WTC11 (cell line): ENCODE measurements around the gene CD300E. TPM values are rescaled to one million over a fixed set of nuclear protein-coding genes. Genes with fewer than 3 reads are reported as not detected.

Experiments
- ATAC-seq: fragments of 200-7000 bp; cut with Tn5 transposase; 2 replicates; pipeline ENCODE4 v1.10.0; 2021; ENCODE audit warnings: mild to moderate bottlenecking, moderate library complexity
- CTCF ChIA-PET: fragments of 300-600 bp; sonication (Branson Sonifier 250); formaldehyde crosslinking; loops from one replicate; lab custom pipeline; 2021; ENCODE audit warnings: antibody characterized with exemption; lab: Charles Lee
- POLR2A ChIA-PET: fragments of 350-600 bp; sonication (Branson Sonifier 250); formaldehyde crosslinking; loops from one replicate; lab custom pipeline; 2021; ENCODE audit warnings: antibody characterized with exemption; lab: Charles Lee
- DNase-seq: peaks from one replicate; pipeline ENCODE4 v3.0.0; 2021; ENCODE audit warnings: low spot score
- H3K27ac Mint-ChIP-seq: 2 replicates; pipeline ENCODE4 v1.8.0; 2021; ENCODE audit warnings: mixed read lengths
- H3K27me3 Mint-ChIP-seq: 2 replicates; pipeline ENCODE4 v1.8.0; 2021; ENCODE audit warnings: low read depth, mild to moderate bottlenecking, moderate library complexity, mixed read lengths
- H3K36me3 Mint-ChIP-seq: 2 replicates; pipeline ENCODE4 v1.8.0; 2021; ENCODE audit warnings: mixed read lengths
- H3K4me1 Mint-ChIP-seq: 2 replicates; pipeline ENCODE4 v1.8.0; 2022; ENCODE audit warnings: mixed read lengths
- H3K4me3 Mint-ChIP-seq: 2 replicates; pipeline ENCODE4 v1.8.0; 2021; ENCODE audit warnings: mild to moderate bottlenecking, moderate library complexity, mixed read lengths
- H3K9me3 Mint-ChIP-seq: 2 replicates; pipeline ENCODE4 v1.8.0; 2021; ENCODE audit warnings: mixed read lengths
- ARID4B ChIP-seq: sonication (generic); formaldehyde crosslinking; IDR thresholded peaks from 2 replicates; pipeline ENCODE4 v1.8.0; 2023; ENCODE audit warnings: missing genetic modification reagents, mild to moderate bottlenecking, borderline replicate concordance
- CBFB ChIP-seq: sonication (generic); formaldehyde crosslinking; IDR thresholded peaks from 2 replicates; pipeline ENCODE4 v1.8.1; 2022; ENCODE audit warnings: mild to moderate bottlenecking, low read depth, missing genetic modification reagents
- FOXJ3 ChIP-seq: sonication (generic); formaldehyde crosslinking; IDR thresholded peaks from 2 replicates; pipeline ENCODE4 v1.9.0; 2021; ENCODE audit warnings: missing genetic modification reagents, mild to moderate bottlenecking, borderline replicate concordance
- KAT7 ChIP-seq: sonication (generic); formaldehyde crosslinking; IDR thresholded peaks from 2 replicates; pipeline ENCODE4 v1.8.1; 2023; ENCODE audit warnings: missing genetic modification reagents, mild to moderate bottlenecking, borderline replicate concordance
- MLX ChIP-seq: sonication (generic); formaldehyde crosslinking; IDR thresholded peaks from 2 replicates; pipeline ENCODE4 v1.8.1; 2023; ENCODE audit warnings: mild to moderate bottlenecking, missing genetic modification reagents, moderate library complexity
- MXD4 ChIP-seq: fragments of 250-450 bp; sonication (Bioruptor Pico); IDR thresholded peaks from 2 replicates; pipeline ENCODE4 v1.8.0; 2021; ENCODE audit warnings: mild to moderate bottlenecking, moderate library complexity, borderline replicate concordance
- PRDM15 ChIP-seq: sonication (generic); formaldehyde crosslinking; IDR thresholded peaks from 2 replicates; pipeline ENCODE4 v1.8.0; 2022; ENCODE audit warnings: missing genetic modification reagents
- RORB ChIP-seq: fragments of 250-450 bp; sonication (Bioruptor Pico); IDR thresholded peaks from 2 replicates; pipeline ENCODE4 v1.9.0; 2021; ENCODE audit warnings: mild to moderate bottlenecking
- STAT6 ChIP-seq: sonication (generic); formaldehyde crosslinking; conservative IDR thresholded peaks from 2 replicates; pipeline ENCODE4 v1.8.1; 2023; ENCODE audit warnings: mild to moderate bottlenecking, low read depth, missing genetic modification reagents, moderate library complexity
- ZNF138 ChIP-seq: sonication (generic); formaldehyde crosslinking; conservative IDR thresholded peaks from 2 replicates; pipeline ENCODE4 v1.8.1; 2022; ENCODE audit warnings: mild to moderate bottlenecking, moderate library complexity, missing genetic modification reagents
- ZNF317 ChIP-seq: sonication (generic); formaldehyde crosslinking; IDR thresholded peaks from 2 replicates; pipeline ENCODE4 v1.8.1; 2023; ENCODE audit warnings: low read depth, mild to moderate bottlenecking, moderate library complexity, missing genetic modification reagents, borderline replicate concordance
- ZNF512 ChIP-seq: sonication (generic); formaldehyde crosslinking; IDR thresholded peaks from 2 replicates; pipeline ENCODE4 v1.8.1; 2022; ENCODE audit warnings: missing genetic modification reagents, borderline replicate concordance
- total RNA-seq: library from RNA; stranded (reverse); gene quantifications from 3 replicates; pipeline ENCODE4 v1.2.3, GENCODE V29; 2021

CD300E gene
- total RNA-seq, 1 experiment from 2014 or later, result not detected

GRCh38 chr17:74618451-74618850 lies 5.1 kb downstream of the CD300E start:
- ChIA-PET POLR2A (no interaction called here), CTCF (interaction anchor here (0.6 to 1.8 kb wide), 5 partner anchors 16 to 126 kb away, joined by 3 to 8 read pairs (median 4); no protein-coding TSS in a partner anchor)
- no peaks in the 10 kb centered on the region for H3K4me1 Mint-ChIP-seq
- peaks cover 4% of the 10 kb centered on the region for H3K9me3 Mint-ChIP-seq
- H3K27me3 Mint-ChIP-seq, result peaks cover 39% of the 10 kb centered on the region
- H3K36me3 Mint-ChIP-seq, result no peaks in the 10 kb centered on the region
- no peak for DNase-seq
- TF ChIP-seq FOXJ3 (CRISPR knock-in tag), result no peak
- TF ChIP-seq PRDM15 (CRISPR knock-in tag), result no peak
- no peak for TF ChIP-seq ZNF138 (CRISPR knock-in tag)
- TF ChIP-seq STAT6 (CRISPR knock-in tag), result no peak
- no peak for TF ChIP-seq ZNF317
- TF ChIP-seq CBFB (CRISPR knock-in tag), result no peak
- TF ChIP-seq RORB (CRISPR knock-in tag), result no peak
- no peak for TF ChIP-seq MXD4 (CRISPR knock-in tag)
- TF ChIP-seq MLX (CRISPR knock-in tag), result no peak
- TF ChIP-seq ARID4B (CRISPR knock-in tag), result no peak
- no peak for TF ChIP-seq KAT7 (CRISPR knock-in tag)
- no peak for TF ChIP-seq ZNF512 (CRISPR knock-in tag)
- H3K27ac Mint-ChIP-seq, result no peak overlapping the region
- H3K4me3 Mint-ChIP-seq, result no peak overlapping the region
- no peak for ATAC-seq
